Fibroblast of gingiva (primary cell): Measurements from ENCODE around the gene GID4.
A peak's percentile ranks its signal among the peaks of the same experiment; 100 is the strongest.

Experiments
- DNase-seq: peaks from one replicate; pipeline ENCODE4 v3.0.0-alpha.2; 2011; ENCODE audit warnings: low read depth

The GID4 gene

DNA sequence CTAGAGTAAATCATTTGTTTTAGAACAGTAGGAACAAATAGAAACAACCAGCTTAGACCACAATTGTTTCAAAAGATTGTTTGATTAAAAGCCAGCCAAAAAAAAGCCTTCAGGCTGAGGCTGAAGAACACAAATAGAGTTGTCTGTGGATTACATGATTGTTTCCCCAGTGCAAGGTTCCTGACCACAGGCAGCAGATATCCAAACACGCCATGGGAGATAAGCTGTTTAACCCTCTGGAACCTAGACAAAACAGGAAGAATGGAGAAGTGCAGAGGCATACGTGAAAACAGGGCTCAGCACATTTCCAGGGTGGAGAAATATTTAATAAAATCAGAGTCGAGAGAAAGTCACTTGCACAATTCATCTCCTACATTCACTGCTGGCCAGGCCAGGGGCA lies 21.2 kb upstream of the GID4 start:
- no peak for DNase-seq

DNA sequence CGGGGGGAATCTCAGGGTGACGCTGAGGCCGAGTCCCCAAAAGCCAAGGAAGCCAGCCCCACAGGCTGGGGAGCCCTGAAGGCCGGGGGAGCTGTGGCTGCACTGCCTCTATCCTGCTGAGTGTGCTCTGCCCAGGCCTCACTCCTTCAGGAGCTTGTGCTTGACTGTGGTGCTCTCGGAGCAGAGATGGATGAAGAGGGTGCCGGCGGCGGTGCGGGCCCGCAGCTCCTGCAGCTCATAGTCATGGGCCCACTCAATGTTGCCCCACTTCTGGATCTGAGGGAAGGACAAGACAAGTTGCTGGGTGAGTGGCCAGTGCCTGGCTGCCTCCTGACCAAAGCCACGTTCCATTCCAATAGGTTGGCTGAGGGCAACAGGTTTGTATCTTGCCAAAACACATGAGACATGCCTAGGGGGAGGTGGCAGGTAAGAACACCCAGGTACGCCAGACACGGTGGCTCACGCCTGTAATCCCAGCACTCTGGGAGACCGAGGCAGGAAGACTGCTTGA lies 20.7 kb upstream of the GID4 start:
- no peak for DNase-seq

DNA sequence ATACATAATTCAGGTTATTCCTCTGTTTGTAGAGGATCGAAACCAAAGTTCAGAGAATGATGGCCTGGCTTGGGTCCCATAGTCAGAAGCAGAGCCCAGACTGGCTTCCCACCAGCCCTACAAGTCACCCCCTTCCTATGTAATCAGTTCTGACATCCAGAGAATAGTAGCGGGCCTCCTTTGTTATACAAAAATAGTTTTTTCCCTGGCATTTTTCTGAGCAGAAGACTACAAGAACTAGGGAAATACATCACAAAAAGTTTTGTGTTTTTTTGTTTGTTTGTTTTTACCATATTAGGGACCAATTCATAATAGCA lies 19.4 kb upstream of the GID4 start:
- DNase-seq: no peak

DNA sequence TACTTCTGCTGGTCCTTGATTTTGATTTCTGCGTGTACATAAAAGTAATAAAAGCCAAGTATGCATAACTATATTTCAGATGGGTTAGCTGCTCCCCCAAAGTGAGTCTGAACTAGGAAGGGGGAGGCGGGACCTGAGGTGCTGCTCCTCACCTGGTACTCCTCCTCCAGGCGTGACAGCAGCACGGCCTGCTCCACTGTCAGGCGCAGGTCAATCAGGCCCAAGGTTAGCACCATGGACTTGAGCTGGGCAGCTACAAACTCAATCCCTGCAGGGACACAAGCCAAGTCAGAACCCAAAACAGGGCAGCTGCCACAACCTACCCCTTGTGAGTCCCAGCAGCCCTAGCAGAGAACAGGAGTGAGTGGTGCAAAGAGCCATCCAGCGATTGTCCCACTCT lies 18.2 kb upstream of the GID4 start:
- no peak for DNase-seq

DNA sequence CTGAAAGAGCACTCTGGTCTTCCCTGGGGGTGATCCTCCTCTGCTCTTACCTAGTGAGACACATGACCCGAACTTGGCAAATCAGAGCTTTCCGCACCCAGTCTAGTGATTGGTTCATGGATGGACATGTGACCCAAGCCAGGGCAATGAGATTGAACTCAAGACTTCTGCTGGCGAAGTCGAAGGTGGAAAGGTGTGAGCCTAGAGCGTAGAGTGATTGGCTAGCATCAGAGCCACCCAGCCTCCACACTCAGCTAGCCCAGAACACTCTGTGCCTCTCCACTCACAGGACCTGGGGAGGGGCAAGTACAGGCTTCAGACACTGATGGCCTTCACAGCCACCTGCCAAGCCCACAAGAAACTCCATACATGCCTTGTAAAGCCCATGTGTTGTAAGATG lies 17.8 kb upstream of the GID4 start:
- DNase-seq: no peak

DNA sequence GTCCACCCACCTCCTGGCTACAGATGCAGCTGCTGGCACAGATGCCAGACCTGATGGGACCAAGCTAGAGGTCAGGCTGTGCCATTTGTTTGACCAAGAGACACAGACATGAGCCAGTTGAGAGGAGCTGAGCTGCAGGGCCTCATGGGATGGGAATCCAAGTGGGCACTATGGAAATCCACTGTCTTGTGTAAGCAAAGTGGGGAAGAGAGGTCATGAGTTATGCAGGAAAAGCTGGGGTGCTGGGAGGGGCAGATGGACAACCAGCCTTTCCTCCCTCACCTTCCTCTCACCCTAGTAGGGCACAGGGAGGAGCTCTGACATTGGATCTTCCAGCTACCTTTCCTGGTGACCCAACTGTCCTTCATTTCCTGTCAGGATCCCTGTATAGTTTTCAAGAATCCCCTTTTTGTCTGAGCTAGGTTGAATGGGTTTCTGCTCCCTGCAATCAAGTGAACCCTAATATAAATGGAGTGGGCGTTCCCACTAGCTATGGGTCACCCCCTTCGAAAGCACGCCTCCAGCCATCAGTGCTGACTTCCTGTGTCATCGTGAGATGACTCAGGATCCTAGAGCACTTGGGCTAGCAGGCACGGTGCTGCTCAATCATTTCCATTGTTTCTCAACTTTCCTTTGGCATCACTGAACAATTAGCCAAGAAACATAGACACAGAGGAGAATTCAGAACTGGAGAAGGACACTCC lies 13.8 kb upstream of the GID4 start:
- peak; percentile 66 for DNase-seq

DNA sequence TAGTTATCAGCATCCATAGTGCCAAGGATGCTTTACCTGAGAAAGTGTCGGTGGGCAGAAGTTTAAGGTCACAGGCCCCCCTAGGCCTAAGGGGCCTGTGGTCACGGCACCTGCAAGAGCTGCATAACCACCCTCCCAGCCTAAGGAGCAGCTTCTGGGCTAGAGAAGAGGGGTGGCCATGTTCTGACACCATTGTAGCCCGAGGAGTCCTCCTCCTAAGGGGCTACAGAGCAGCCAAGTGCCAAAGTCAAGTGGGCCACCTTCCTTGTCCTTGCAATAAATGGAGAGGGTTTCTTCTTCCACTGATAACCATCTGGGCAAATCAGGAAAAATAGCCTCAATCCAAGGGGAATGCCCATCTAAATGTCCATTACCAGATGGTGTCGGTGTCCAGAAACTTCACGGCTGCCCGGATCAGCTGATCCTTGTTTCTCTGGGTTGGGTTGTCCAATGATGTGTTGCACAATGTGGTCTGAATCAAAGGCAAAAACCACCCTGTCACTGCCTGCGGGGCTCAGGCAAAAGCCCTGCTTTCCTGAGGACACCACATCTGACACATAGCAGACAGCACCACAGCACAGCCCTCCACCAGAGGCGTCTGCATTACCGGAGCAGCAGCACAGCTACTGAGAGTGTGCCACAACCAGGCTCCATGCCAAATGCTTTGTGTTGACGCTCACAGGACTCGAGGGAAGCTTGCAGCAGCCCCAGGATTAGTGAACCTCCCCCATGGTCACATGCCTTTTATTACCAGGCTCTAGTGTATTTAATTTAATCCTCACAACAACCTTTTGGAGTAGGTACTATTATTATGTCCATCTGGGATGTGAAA lies 13.0 kb upstream of the GID4 start:
- peak; percentile 80 for DNase-seq

DNA sequence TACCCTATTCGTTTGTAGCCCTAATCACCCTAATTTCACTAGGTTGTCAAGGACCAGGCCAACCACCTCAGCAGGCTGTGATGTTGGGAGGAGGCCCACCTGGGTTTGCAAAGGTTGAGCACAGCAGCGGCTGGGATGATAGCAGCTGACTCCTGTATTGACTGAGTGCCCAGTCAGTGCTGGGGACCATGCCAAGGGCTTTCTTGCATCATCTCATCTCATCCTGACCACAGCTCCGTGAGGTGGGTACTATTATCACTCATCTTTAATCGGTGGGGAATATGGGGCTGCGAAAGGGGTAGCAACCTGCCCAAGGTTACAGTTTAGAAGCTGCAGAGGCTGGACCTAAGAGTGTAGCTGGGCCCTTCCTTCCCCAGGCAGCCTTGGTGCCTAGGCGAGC lies 11.9 kb upstream of the GID4 start:
- DNase-seq: no peak

DNA sequence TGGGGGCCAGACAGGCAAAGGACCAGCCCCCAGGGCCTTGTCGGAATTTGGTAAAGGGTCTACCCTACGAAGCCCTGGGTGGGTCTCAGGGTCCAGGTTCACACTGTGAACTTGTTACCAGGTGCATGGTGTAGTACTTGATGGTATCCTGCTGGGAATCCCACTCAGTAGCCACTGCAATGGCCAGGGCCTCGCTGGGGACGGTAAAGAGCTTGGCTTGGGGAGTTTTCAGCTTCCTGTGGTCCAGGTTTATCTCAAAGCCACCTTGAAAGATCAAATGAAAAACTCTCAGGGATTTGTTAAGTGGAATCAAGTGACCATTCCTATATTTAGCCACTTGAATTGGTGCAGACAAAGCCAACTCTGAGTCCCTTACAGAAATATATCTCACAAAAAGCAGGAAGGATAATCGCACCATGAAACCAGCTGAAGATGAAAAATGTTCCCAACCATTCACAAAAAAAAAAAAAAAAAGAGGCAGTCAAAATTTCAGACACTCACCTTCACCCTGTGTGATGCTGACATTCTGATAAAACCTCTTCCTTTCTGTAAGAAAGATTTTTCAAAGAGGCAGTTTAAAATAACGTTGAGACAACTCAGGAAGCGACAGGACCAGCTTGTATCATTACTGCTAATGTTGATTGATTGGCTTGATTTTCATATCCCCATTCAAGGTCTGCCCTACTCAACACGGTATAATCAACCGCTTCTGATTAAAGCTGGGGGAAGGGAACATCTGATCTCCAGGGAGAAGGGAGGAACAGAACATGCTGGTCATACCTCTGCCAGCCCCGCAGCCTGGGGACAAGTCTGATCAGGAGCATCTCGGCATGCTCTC lies 10.9 kb upstream of the GID4 start:
- DNase-seq: no peak

DNA sequence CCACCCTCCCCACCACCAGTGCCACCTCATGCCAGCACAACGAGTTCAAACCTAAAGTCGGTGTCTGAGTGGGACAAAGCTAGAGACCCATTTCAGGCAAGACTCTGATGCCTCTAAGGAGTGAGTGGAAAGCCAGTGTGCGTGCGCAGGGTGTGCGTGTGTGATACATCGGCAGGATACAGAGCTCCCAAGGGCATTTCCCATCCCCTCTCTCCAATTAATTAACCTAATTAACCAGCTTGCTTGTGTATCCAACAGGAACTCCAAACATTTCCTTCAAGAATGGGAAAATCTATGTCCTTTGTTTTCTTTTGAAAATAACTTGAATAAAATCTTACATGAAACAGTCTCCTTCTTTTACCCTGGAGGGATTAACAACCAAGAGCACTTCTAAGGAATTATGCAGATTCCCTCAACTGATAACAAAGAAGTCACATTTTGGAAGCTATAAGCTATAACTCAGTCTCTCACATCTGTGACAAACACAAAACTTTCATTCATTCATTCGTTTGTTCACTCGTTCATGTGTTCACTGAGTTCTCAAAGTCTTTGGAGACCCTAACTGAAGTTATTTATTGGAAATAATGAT lies 10.2 kb upstream of the GID4 start:
- DNase-seq: no peak

DNA sequence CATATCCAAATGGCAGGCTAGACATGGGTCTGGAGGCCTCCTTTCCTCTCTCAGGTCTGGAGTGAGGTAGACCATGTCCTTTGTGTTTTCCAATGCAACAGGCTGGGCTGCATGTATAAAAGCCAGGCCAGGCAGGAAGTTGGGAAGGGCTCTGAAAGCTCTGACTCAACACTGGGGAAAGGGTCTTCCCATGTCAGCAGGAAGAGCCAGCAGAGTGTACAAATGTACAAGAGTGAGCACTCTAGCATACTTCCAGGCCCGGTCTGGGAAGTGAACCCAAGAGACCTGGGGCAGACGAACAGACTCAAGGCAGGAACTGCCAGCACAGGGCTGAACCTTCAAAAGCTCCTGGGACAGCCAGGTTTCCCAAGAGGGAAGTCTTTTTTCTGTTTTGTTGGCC lies 7.3 kb upstream of the GID4 start:
- DNase-seq: no peak

DNA sequence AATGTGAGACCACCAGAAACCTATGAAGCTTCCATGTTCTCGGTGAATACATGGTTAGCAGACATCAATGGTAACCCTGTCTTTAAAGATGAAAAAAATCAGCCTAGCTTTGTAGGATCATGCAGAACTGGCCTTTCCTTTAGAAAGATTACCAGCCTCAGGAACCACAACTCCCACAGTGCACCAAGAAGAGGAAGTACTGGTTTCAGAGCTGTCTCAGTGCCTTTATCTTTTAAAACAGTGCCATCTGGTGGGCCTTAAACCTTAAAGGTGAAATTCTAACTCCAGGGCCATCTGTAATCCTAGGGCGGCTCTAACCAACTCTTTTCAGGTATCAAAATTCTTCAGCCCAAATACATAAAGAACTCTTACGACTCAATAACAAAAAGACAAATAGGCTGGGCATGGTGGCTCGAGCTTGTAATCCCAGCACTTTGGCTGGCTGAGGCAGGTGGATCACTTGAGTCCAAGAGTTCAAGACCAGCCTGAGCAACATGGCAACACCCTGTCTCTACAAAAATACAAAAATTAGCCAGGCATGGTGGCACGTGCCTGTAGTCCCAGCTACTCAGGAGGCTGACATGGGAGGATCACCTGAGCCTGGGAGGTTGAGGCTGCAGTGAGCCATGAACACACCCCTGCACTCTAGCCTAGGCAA lies 5.6 kb upstream of the GID4 start:
- peak; percentile 79 for DNase-seq

DNA sequence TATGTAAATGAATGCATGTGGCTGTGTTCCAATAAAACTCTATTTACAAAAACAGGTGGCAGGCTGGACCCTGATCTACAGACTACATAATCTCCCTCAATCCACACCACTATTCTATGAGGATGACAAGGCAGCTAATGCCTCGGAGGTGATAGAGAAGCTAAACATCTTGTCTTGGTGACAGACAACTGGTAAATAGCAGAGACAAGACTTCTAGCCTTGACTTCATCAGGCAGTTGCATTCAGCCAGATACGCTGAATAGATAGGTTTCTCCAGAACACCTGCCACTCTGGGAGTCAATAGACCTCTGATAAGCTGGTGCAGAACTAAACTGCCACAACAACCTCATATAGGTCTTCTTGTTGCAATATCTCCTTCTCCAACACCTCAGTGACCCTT lies 3.5 kb upstream of the GID4 start:
- DNase-seq: no peak

DNA sequence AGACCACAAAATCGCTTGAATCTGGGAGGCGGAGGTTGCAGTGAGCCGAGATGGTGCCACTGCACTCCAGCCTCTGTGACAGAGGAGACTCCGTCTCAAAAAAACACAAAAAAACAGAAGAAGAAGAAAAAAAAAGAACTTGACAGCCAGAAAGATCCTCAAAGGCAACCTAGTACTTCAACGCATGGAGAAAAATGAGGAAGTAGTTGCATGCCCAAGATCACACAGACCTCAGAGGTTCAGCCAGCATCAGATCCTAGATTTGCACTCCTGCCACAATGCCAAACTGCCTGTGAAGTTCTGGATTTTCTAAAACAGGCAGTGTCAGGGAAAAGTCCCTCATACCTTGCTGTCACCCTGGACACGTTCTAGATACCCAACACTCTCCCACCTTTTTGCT lies 1.7 kb upstream of the GID4 start:
- no peak for DNase-seq

DNA sequence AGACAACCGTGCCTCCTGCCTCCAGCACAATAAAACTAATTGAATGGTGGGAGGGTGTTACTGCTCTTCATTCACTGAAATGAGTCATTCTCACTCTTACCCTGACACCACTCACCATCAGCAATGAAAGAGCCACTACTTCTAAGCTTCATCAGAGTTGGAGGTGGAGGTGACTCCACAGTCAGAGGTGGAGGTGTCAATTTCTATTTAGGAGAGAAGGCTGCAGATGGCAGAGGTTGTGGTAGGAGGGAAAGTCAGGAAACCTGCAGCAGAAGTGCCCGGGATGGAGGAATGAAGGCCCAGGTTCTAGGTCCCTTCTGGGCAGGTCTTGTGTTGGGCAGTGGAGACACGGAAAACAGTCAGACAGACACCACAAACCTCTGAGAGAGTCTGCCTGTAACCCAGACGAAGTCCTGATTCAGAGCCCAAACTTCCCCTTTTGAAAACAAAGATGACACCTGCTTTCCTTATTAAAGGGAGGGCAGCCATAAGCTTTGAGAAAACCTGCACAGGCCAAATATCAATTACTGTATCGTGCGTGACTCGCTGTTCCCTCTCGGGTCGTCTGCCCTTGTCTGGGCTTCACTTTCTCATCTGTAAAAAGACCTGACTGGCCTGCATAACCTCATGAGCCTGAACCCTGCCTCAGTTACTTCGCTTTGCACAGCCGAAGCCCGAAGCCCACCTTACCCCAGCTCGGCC lies 908 bp upstream of the GID4 start:
- DNase-seq: no peak

DNA sequence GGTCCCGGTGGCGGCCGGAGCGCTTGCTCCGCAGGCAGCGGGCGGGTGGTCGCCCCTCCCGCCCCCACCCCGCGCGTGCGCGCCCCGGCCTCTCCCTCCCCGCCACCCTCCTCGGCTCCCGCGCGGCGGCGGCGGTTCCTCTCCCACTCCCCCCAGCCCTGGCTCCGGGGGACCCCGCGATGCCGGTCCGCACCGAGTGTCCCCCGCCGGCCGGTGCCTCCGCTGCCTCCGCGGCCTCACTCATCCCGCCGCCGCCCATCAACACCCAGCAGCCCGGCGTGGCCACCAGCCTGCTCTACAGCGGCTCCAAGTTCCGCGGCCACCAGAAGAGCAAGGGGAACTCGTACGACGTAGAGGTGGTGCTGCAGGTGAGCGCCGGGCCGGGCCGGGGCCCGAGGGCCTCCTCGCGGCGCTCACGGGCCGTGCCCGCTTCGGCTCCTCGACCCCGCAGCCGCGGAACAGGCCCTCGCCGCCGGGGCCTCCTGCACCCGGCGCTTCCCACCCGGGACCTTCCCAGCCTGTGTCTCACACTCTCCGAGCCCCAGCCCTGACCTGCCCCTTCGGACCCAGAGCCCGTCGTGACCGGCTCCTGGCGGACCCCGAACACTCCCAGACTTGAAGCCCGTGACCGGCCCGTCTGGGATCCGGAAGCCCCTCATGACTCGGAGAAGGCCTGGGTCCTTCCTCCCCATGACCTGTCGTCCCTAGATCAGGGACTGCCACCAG lies 490 bp downstream of the GID4 start:
- DNase-seq: no peak

DNA sequence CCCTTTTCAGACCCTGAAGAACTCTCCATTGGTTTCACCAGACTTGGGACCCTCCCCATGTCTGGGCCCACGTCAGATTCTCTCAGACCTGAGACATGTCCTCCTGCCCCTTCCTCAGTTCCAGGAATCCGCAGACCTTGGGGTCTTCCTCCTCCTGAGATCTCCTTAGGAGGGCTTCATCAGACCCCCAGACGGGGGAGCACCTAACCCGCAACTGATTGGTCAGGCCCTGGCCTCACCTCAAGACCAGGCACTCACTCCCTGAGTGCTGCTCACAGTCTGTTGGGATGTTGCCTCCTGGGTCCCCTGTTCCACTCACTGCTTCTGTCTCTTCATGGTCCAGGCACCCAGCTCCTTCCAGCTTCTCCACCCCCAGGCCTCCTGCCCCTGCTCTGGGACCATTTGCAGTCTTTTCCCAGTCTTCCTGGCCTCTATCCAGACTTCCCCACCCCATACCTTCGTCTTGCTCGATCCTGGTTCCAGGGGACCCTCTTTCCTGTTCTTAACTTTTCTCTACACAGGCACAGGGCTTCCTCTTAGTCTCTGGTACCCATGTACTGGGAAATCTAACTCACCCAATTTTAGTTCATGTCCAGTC lies 1.2 kb downstream of the GID4 start:
- no peak for DNase-seq

DNA sequence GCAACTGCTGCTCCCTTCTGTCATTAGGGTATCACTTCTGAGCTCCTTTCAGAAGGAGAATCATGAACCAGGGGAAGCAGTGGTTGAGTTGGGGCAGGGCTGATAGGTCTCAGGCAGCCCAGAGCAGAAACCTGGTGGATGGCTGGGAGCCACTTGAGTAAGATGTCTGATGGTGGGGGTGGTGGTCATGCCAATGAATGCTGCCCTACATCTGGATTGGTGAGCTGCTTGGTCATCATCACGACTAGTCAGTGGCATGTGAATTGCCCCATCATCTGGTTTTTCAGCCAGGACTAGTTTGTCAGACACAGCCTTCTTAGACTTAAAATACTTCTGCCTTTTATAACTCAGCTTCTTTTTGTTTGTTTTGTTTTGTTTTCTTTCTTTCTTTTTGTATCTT lies 2.6 kb downstream of the GID4 start:
- peak; percentile 85 for DNase-seq

DNA sequence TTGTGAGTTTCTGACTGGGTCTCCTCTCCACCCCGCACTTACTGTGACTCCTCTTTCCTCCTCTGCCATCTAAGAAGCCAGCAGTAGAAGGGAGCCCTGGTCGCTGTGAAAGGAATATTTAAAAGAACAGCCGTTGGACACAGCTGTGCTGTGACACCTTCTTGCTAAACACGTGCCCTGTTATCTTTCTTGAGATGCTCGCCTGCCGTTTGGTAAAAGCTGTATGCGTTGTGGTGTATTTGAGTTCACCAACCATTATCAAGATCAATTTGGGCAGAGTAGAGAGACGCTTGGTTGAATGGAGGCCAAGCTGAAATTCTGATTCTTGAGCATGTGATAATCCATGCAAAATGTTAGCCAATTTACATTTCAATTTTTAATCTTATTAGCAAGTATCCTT lies 3.8 kb downstream of the GID4 start:
- no peak for DNase-seq

DNA sequence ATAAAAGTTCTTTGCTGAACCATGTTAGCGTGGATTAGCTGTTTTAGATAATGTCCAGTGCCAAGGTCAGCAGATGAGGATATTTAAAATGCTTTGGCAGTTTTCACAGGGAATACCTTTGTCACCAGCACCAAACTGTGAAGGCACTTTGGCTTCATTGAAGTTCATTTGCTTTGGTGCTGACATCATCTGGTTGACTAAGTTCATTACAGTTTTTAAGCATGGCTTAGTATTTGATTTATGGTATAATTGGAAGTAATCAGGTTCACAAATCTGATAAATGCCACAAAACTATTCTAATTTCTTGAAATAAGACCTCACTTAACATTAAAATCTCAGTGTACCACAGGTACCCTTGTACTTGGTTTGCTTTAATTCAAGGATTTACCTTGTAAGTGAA lies 4.3 kb downstream of the GID4 start:
- DNase-seq: no peak
